ENCODE data around the gene STYXL2. TPM values are rescaled to one million over a fixed set of nuclear protein-coding genes. Genes with fewer than 3 reads are reported as not detected.

The STYXL2 gene
- total RNA-seq, 1 donor from 2014 or later = not detected

DNA sequence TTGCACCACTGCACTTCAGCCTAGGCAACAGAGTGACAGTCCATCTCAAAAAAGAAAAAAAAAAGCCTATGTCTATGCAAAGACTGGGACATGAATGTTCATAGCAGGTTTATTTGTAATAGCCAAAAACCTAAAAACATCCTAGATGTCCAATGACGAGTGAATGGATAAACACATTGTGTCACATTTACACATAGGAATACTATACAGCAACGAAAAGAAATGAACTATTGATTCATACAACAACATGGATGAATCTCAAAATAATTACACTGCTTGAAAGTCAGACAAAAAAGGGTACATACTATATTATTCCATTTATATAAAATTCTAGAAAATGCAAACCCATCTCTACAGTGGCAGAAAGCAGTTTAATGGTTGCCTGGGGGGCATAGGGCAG lies 7.9 kb downstream of the STYXL2 start:
- Mint-ChIP-seq H3K4me1 (ENCODE audit: low read depth) (no peaks in the 10 kb centered on the region), H3K27me3 (peaks cover 17% of the 10 kb centered on the region)
- TF ChIP-seq, protein P1, sequence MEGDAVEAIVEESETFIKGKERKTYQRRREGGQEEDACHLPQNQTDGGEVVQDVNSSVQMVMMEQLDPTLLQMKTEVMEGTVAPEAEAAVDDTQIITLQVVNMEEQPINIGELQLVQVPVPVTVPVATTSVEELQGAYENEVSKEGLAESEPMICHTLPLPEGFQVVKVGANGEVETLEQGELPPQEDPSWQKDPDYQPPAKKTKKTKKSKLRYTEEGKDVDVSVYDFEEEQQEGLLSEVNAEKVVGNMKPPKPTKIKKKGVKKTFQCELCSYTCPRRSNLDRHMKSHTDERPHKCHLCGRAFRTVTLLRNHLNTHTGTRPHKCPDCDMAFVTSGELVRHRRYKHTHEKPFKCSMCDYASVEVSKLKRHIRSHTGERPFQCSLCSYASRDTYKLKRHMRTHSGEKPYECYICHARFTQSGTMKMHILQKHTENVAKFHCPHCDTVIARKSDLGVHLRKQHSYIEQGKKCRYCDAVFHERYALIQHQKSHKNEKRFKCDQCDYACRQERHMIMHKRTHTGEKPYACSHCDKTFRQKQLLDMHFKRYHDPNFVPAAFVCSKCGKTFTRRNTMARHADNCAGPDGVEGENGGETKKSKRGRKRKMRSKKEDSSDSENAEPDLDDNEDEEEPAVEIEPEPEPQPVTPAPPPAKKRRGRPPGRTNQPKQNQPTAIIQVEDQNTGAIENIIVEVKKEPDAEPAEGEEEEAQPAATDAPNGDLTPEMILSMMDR (IDR thresholded peaks at IDR 0.05; ENCODE audit: unreplicated experiment) = no peak

DNA sequence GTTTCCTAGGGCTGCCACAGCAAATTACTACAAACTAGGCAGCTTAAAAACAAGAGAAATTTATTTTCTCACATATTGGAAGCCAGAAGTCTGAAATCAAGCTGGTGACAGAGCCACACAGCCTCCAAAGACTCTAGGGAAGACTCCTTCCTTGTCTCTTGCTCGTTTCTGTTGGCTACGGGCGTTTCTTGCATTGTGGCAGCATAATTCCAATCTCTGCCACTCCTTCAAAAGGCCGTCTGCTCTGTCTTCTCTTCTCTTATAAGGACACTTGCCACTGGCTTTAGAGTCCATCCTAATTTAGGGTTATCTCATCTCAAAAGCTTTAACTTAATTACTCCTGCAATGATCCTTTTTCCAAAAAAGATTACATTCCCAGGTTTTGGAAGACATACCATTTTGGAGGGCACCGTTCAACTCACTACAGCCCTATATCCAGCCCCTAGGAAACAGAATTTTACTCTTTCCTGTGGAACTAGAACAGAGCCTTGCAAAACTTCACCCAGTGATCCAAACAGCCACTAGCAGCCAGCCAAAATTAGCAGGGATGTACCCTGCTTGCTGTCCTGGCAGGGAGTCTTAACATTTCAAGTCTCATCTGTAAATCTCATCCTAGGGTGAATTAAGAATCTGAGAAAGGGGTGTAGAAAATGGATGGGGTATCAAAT lies 9.2 kb downstream of the STYXL2 start:
- Mint-ChIP-seq H3K9me3 (ENCODE audit: low read depth) (no peaks in the 10 kb centered on the region), H3K27ac (no peak overlapping the region), H3K27me3 (peaks cover 17% of the 10 kb centered on the region), H3K36me3 (ENCODE audit: insufficient read depth) (no peaks in the 10 kb centered on the region), H3K4me1 (ENCODE audit: low read depth) (no peaks in the 10 kb centered on the region), H3K4me3 (ENCODE audit: low read depth) (no peak overlapping the region)
- TF ChIP-seq, protein P1 (IDR thresholded peaks at IDR 0.05; ENCODE audit: unreplicated experiment) = no peak
- no peak for DNase-seq (ENCODE audit: low spot score, unreplicated experiment)

More for the DNA sequence above, 7.9 kb downstream of the STYXL2 start:
- H3K27ac Mint-ChIP-seq = no peak overlapping the region
- H3K36me3 Mint-ChIP-seq (ENCODE audit: insufficient read depth) = no peaks in the 10 kb centered on the region
- no peak overlapping the region for H3K4me3 Mint-ChIP-seq (ENCODE audit: low read depth)
- H3K9me3 Mint-ChIP-seq (ENCODE audit: low read depth) = peaks cover 3% of the 10 kb centered on the region
- no peak for DNase-seq (ENCODE audit: low spot score, unreplicated experiment)

- TF ChIP-seq, protein P1 (IDR thresholded peaks at IDR 0.05; ENCODE audit: unreplicated experiment) = no peak
- no peaks in the 10 kb centered on the region for H3K9me3 Mint-ChIP-seq (ENCODE audit: low read depth)
- H3K27ac Mint-ChIP-seq = no peak overlapping the region
- DNase-seq (ENCODE audit: low spot score, unreplicated experiment) = no peak
- no peaks in the 10 kb centered on the region for H3K36me3 Mint-ChIP-seq (ENCODE audit: insufficient read depth)
- H3K4me1 Mint-ChIP-seq (ENCODE audit: low read depth) = peaks cover 6% of the 10 kb centered on the region
- H3K4me3 Mint-ChIP-seq (ENCODE audit: low read depth) = no peak overlapping the region
- peaks cover 17% of the 10 kb centered on the region for H3K27me3 Mint-ChIP-seq
These were observed 10.4 kb downstream of the STYXL2 start for GRCh38 chr1:167104256-167104633.

- no peak for DNase-seq (ENCODE audit: low spot score, unreplicated experiment)
- TF ChIP-seq, protein P1 (IDR thresholded peaks at IDR 0.05; ENCODE audit: unreplicated experiment) = no peak
- Mint-ChIP-seq H3K36me3 (ENCODE audit: insufficient read depth) (no peaks in the 10 kb centered on the region), H3K27ac (no peak overlapping the region), H3K27me3 (peaks cover 17% of the 10 kb centered on the region), H3K4me3 (ENCODE audit: low read depth) (no peak overlapping the region), H3K9me3 (ENCODE audit: low read depth) (no peaks in the 10 kb centered on the region), H3K4me1 (ENCODE audit: low read depth) (peaks cover 6% of the 10 kb centered on the region)
These were observed 11.6 kb downstream of the STYXL2 start for GRCh38 chr1:167105271-167106118.

GRCh38 chr1:167106119-167106461 lies 12.2 kb downstream of the STYXL2 start:
- Mint-ChIP-seq H3K36me3 (ENCODE audit: insufficient read depth) (no peaks in the 10 kb centered on the region), H3K27ac (no peak overlapping the region), H3K4me1 (ENCODE audit: low read depth) (peaks cover 6% of the 10 kb centered on the region), H3K4me3 (ENCODE audit: low read depth) (no peak overlapping the region), H3K9me3 (ENCODE audit: low read depth) (peaks cover 3% of the 10 kb centered on the region), H3K27me3 (peaks cover 17% of the 10 kb centered on the region)
- no peak for DNase-seq (ENCODE audit: low spot score, unreplicated experiment)
- TF ChIP-seq, protein P1 (IDR thresholded peaks at IDR 0.05; ENCODE audit: unreplicated experiment) = no peak
